Measurements from ENCODE around the gene MAMDC4. TPM values are rescaled to one million over a fixed set of nuclear protein-coding genes. Genes with fewer than 3 reads are reported as not detected.
A peak's percentile ranks its signal among the peaks of the same experiment; 100 is the strongest.

The MAMDC4 gene
- total RNA-seq, 2 donors from 2014 or later: 6.5 to 25.7 TPM

- H3K9me3 ChIP-seq: no peaks in the 10 kb centered on the region
- WGBS, 2 donors: 75 to 86% methylated on average over 5 to 13 of the region's 13 CpGs
- H3K36me3 ChIP-seq (replicated peaks in 1 of 2; ENCODE audit: insufficient read depth in 1 of 2, low read depth in 2 of 2): no peaks in the 10 kb centered on the region
- H3K27me3 ChIP-seq: no peaks in the 10 kb centered on the region
- TF ChIP-seq CTCF (IDR thresholded peaks at IDR 0.05) (no peak), POLR2A (IDR thresholded peaks at IDR 0.05) (no peak)
- DNase-seq: no peak
- H3K27ac ChIP-seq: no peak overlapping the region
- intact Hi-C loops (cut with DNase I): no loop called here
- H3K4me3 ChIP-seq: no peak overlapping the region
- no peak for ATAC-seq
- peaks cover 18% of the 10 kb centered on the region for H3K4me1 ChIP-seq
Measured at GRCh38 chr9:136890661-136891060, 38.5 kb downstream of the MAMDC4 start.

DNA sequence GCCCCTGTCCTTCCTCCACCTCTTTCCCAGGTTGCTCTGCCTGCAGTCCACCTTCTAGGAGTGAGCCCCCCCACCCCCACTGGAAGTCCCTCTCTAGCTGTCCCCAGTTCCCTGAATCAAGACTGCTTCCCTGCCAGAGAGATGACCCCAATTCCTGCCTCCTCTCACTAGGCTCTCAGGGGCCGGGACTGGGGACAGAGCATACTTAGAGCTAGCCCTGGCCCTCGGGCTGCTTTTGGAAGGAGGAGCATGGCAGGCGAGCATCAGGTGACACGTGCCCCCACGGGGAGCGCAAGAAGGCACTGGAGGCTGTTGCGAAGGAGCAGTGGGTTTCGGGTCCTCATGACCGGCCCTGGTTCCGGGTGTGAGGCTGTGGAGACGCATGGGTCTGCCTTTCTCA, 43.9 kb downstream of the MAMDC4 start:
- Histone ChIP-seq H3K27me3 (no peaks in the 10 kb centered on the region), H3K4me1 (peaks cover 26% of the 10 kb centered on the region), H3K9me3 (no peaks in the 10 kb centered on the region), H3K36me3 (replicated peaks in 1 of 2; ENCODE audit: insufficient read depth in 1 of 2, low read depth in 2 of 2) (no peaks in the 10 kb centered on the region), H3K27ac (no peak overlapping the region), H3K4me3 (no peak overlapping the region)
- intact Hi-C loops (cut with DNase I): no loop called here
- DNase-seq (no peak), ATAC-seq (no peak)
- 89 to 90% methylated on average over 9 to 11 of the region's 11 CpGs for WGBS, 2 donors
- TF ChIP-seq CTCF (IDR thresholded peaks at IDR 0.05) (no peak), POLR2A (IDR thresholded peaks at IDR 0.05) (no peak)

DNA sequence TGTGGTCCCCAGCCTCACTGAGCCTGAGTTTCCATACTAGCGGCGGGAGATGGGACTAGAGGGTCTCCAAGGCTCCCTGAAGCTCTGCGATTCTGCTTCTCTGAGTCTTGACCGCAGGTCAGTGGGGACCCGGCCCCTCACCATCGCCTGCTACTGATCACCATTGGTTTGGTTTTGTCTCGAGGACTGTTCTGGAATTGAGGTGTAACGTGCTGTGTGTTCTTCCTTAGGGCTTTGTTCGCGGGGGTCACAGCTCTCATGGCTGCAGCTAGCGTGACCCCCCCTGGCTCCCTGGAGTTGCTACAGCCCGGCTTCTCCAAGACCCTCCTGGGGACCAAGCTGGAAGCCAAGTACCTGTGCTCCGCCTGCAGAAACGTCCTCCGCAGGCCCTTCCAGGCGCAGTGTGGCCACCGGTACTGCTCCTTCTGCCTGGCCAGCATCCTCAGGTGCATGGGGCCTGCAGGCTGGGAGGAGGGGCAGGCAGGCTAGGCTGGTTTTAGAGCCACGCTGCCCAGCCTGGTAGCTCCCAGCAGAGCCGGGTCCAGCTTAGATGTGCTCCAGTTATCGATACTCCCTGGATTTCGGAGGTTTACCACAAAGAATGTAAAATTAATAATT, 46.4 kb downstream of the MAMDC4 start:
- ATAC-seq (no peak), DNase-seq (no peak)
- Histone ChIP-seq H3K36me3 (replicated peaks in 1 of 2; ENCODE audit: insufficient read depth in 1 of 2, low read depth in 2 of 2) (no peaks in the 10 kb centered on the region), H3K4me1 (peaks cover 50% of the 10 kb centered on the region), H3K9me3 (no peaks in the 10 kb centered on the region), H3K27me3 (no peaks in the 10 kb centered on the region), H3K4me3 (no peak overlapping the region), H3K27ac (peak overlapping the region in 1 of 4 donors; percentile 14)
- intact Hi-C loops (cut with DNase I): no loop called here
- TF ChIP-seq CTCF (IDR thresholded peaks at IDR 0.05) (no peak), POLR2A (IDR thresholded peaks at IDR 0.05) (no peak)
- WGBS, 2 donors: 95 to 97% methylated on average over 12 to 21 of the region's 21 CpGs

DNA sequence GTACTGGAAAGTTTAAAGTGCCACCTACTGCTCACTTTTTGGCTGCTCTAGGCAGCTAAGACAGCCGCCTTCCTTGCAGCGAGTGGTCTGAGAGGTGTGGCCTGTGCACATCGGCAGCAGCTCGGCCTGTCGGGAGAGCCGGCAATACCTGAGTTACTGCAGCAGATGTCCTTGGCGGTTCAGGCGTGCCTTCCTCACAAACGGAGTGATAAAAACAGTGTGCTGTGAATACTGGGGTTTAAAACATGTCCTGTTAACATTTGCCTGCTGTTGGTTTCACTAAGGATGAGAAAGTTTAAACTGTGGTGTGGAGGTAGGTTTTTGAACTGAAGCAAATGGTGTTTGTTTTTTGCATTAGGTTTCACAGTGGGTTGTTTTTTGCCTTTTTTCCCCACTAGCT, 47.0 kb downstream of the MAMDC4 start:
- Histone ChIP-seq H3K9me3 (no peaks in the 10 kb centered on the region), H3K27ac (peak overlapping the region in 2 of 4 donors; percentile 84 to 93), H3K36me3 (replicated peaks in 1 of 2; ENCODE audit: insufficient read depth in 1 of 2, low read depth in 2 of 2) (no peaks in the 10 kb centered on the region), H3K4me1 (peaks cover 54% of the 10 kb centered on the region), H3K27me3 (no peaks in the 10 kb centered on the region), H3K4me3 (no peak overlapping the region)
- ATAC-seq (no peak), DNase-seq (peak in 1 of 4 donors; percentile 26)
- TF ChIP-seq CTCF (IDR thresholded peaks at IDR 0.05) (no peak), POLR2A (IDR thresholded peaks at IDR 0.05) (no peak)
- intact Hi-C loops (cut with DNase I): no loop called here
- WGBS, 2 donors: 51 to 58% methylated on average over 9 of the region's 9 CpGs

DNA sequence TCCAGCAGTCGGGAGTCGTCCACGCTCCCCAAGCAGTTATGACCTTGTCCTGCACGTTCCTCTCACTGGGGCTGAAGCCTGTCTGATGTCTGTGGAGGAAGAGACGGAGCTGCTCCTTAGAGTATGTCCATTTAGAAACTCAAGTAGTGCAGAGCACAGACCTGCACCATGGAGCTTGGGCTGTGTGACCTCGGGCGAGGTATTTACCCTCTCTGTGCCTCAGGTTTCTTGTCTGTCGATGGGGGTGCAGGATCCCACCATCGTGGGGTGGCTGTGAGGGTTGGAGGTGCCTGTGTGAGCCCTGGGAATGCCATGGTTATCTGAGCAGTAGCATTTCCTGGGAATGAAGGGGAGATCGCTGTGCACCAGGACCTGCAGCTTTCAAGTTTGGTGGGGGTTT, 48.4 kb downstream of the MAMDC4 start:
- Histone ChIP-seq H3K36me3 (replicated peaks in 1 of 2; ENCODE audit: insufficient read depth in 1 of 2, low read depth in 2 of 2) (no peaks in the 10 kb centered on the region), H3K27me3 (no peaks in the 10 kb centered on the region), H3K4me1 (peaks cover 54% of the 10 kb centered on the region), H3K27ac (peak overlapping the region in 3 of 4 donors; percentile 84 to 93 (median 90)), H3K4me3 (no peak overlapping the region), H3K9me3 (no peaks in the 10 kb centered on the region)
- intact Hi-C loops (cut with DNase I): no loop called here
- 85 to 87% methylated on average over 10 of the region's 10 CpGs for WGBS, 2 donors
- TF ChIP-seq POLR2A (IDR thresholded peaks at IDR 0.05) (no peak), CTCF (IDR thresholded peaks at IDR 0.05) (no peak)
- ATAC-seq: no peak
- no peak for DNase-seq

Measured in body of pancreas (tissue), 4 donors.